ENCODE measurements around the gene MAX.
"Not testable (repeated sequence)": the region's sequence is repeated elsewhere in the genome, so short reads cannot be mapped to it uniquely, and the experiment has no call there.

MAX gene

GRCh38 chr14:65032319-65032718 is 70.0 kb downstream of the MAX start:
- no peak for DNase-seq

- DNase-seq: not testable (repeated sequence)
Measured at GRCh38 chr14:65031321-65031720, 71.0 kb downstream of the MAX start.

GRCh38 chr14:65028937-65029336 is 73.4 kb downstream of the MAX start:
- DNase-seq: no peak

GRCh38 chr14:65027127-65027799 is 75.1 kb downstream of the MAX start:
- no peak for DNase-seq

GRCh38 chr14:65026526-65026925 is 75.8 kb downstream of the MAX start:
- DNase-seq: no peak

GRCh38 chr14:65025818-65026217 is 76.5 kb downstream of the MAX start:
- no peak for DNase-seq
